Mesothelial cell of epicardium (in vitro differentiated cells): ENCODE measurements around the gene NSUN7. TPM values are rescaled to one million over a fixed set of nuclear protein-coding genes. Genes with fewer than 3 reads are reported as not detected.

Experiments used
- DNase-seq, 2 experiments: peaks; one replicate each; pipeline ENCODE4 v3.0.0; 2021; ENCODE audit warnings: low spot score in 2 of 2; ENCODE audit not compliant: unreplicated experiment in 2 of 2
- H3K27ac Mint-ChIP-seq: 2 replicates; pipeline ENCODE4 v1.8.0; 2021; ENCODE audit warnings: mixed read lengths
- H3K27me3 Mint-ChIP-seq: 2 replicates; pipeline ENCODE4 v1.8.0; 2021; ENCODE audit warnings: low read depth, mixed read lengths
- H3K36me3 Mint-ChIP-seq: 2 replicates; pipeline ENCODE4 v1.8.0; 2021; ENCODE audit warnings: mixed read lengths
- H3K4me1 Mint-ChIP-seq: 2 replicates; pipeline ENCODE4 v1.8.0; 2021; ENCODE audit warnings: mixed read lengths
- H3K4me3 Mint-ChIP-seq: 2 replicates; pipeline ENCODE4 v1.8.0; 2021; ENCODE audit warnings: mild to moderate bottlenecking, moderate library complexity, mixed read lengths
- H3K9me3 Mint-ChIP-seq: 2 replicates; pipeline ENCODE4 v1.8.0; 2021; ENCODE audit warnings: mixed read lengths
- CTCF ChIP-seq: fragments of 200-600 bp; sonication (generic); IDR thresholded peaks from one replicate; pipeline ENCODE4 v1.5.0; 2021; ENCODE audit warnings: antibody characterized with exemption; ENCODE audit not compliant: unreplicated experiment
- total RNA-seq: library from RNA; stranded (reverse); gene quantifications from 3 replicates; pipeline ENCODE4 v1.2.1, GENCODE V29; 2021

The NSUN7 gene
- total RNA-seq, 1 donor from 2014 or later = 21.8 TPM

- no peak for TF ChIP-seq CTCF
- Mint-ChIP-seq H3K27ac (no peak overlapping the region), H3K4me3 (no peak overlapping the region), H3K4me1 (no peaks in the 10 kb centered on the region), H3K27me3 (no peaks in the 10 kb centered on the region), H3K9me3 (no peaks in the 10 kb centered on the region), H3K36me3 (peaks cover 20% of the 10 kb centered on the region)
- no peak for DNase-seq
Observed at GRCh38 chr4:40828661-40829060, 78.9 kb downstream of the NSUN7 start.

- Mint-ChIP-seq H3K36me3 (peaks cover 25% of the 10 kb centered on the region), H3K27me3 (no peaks in the 10 kb centered on the region), H3K9me3 (no peaks in the 10 kb centered on the region), H3K27ac (no peak overlapping the region), H3K4me1 (peaks cover 6% of the 10 kb centered on the region), H3K4me3 (no peak overlapping the region)
- DNase-seq = no peak
- TF ChIP-seq CTCF = no peak
Observed at GRCh38 chr4:40829586-40829985, 79.8 kb downstream of the NSUN7 start.

- H3K36me3 Mint-ChIP-seq = peaks cover 21% of the 10 kb centered on the region
- H3K4me1 Mint-ChIP-seq = peaks cover 6% of the 10 kb centered on the region
- H3K27me3 Mint-ChIP-seq = no peaks in the 10 kb centered on the region
- H3K4me3 Mint-ChIP-seq = no peak overlapping the region
- no peak overlapping the region for H3K27ac Mint-ChIP-seq
- no peak for TF ChIP-seq CTCF
- H3K9me3 Mint-ChIP-seq = no peaks in the 10 kb centered on the region
- DNase-seq = no peak
Observed at GRCh38 chr4:40831146-40831907, 81.6 kb downstream of the NSUN7 start.

GRCh38 chr4:40832175-40832574, 82.4 kb downstream of the NSUN7 start:
- no peak for TF ChIP-seq CTCF
- DNase-seq = no peak
- Mint-ChIP-seq H3K9me3 (no peaks in the 10 kb centered on the region), H3K4me1 (peaks cover 6% of the 10 kb centered on the region), H3K27ac (no peak overlapping the region), H3K4me3 (no peak overlapping the region), H3K36me3 (peaks cover 21% of the 10 kb centered on the region), H3K27me3 (no peaks in the 10 kb centered on the region)

GRCh38 chr4:40833212-40833611, 83.5 kb downstream of the NSUN7 start:
- Mint-ChIP-seq H3K9me3 (no peaks in the 10 kb centered on the region), H3K4me3 (no peak overlapping the region), H3K36me3 (peaks cover 21% of the 10 kb centered on the region), H3K27me3 (no peaks in the 10 kb centered on the region), H3K27ac (no peak overlapping the region), H3K4me1 (peaks cover 6% of the 10 kb centered on the region)
- DNase-seq = no peak
- no peak for TF ChIP-seq CTCF
